DND-41 (cell line): ENCODE results near the gene NPBWR2.

ENCODE experiments used
- CTCF ChIP-seq: IDR thresholded peaks from 2 replicates; pipeline ENCODE4 v1.5.1; 2012; ENCODE audit warnings: borderline replicate concordance, low read length, moderate library complexity, mild to moderate bottlenecking; ENCODE audit not compliant: poor library complexity, severe bottlenecking; ENCODE audit errors: extremely low read depth
- EZH2 ChIP-seq: IDR thresholded peaks from 3 replicates; pipeline ENCODE4 v1.6.1; 2012; ENCODE audit warnings: borderline replicate concordance, low read depth, mild to moderate bottlenecking, moderate library complexity, low read length, inconsistent platforms; ENCODE audit not compliant: severe bottlenecking

- TF ChIP-seq CTCF (no peak), EZH2 (no peak)
Measured at GRCh38 chr20:64155258-64156135, 48.1 kb upstream of the NPBWR2 start.
